ENCODE results near the gene C1QTNF5.

The C1QTNF5 gene

DNA sequence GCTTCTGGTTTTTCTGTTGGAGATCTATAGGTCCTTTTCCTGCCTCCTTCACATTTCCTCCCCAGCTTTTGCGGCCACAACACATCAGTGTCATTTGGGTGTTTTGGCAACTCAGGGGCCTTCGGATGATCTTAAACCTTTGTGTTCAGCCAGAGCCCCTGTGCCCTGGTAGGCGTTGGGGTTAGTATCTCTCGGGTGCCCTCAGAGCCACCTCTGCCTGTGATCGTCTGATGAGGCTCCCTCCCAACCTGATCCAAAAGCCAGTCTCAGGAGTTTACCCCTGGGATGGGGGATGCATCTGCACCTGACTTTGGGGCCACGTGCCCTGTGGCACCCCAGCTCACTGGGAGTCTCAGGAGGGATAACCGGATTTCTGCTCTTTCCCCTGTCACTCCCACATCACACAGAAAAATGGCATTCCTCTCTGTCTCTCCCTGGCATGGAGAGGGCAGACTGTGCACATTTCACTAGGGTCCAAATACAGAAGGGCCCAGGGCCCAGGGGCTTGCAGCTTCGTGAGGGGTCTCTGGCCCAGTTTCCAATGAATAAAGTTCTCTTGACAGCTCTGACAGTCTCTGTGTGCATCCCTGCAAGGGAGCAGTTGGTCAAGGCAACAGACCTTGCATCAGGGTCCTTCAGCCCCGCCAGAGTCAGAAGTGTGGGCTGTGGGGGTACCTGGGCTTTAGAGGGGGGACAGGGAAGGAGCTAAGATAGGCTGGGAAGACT is 3.8 kb downstream of the C1QTNF5 start:
- DNase-seq = no peak

DNA sequence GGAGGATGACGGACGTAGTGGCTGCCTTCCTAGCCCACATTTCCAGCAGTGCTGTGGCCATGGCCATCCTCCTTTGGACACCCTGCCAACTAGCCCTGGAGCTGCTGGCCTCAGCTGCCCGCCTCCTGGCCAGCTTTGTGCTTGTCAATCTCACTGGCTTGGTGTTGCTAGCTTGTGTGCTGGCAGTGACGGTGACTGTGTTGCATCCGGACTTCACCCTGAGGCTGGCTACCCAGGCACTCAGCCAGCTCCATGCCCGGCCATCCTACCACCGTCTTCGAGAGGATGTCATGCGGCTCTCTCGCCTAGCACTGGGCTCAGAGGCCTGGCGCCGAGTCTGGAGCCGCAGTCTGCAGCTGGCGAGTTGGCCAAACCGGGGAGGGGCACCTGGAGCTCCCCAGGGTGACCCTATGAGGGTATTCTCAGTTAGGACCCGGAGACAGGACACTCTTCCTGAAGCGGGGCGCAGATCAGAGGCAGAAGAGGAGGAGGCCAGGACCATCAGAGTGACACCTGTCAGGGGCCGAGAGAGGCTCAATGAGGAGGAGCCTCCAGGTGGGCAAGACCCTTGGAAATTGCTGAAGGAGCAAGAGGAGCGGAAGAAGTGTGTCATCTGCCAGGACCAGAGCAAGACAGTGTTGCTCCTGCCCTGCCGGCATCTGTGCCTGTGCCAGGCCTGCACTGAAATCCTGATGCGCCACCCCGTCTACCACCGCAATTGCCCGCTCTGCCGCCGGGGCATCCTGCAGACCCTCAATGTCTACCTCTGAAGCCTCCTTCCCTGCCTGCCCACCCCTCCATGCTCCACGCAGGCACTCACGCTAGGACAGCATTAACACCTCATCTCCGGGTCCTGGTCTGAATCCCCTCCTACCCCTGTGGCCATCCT is 4.8 kb downstream of the C1QTNF5 start:
- DNase-seq = no peak

DNA sequence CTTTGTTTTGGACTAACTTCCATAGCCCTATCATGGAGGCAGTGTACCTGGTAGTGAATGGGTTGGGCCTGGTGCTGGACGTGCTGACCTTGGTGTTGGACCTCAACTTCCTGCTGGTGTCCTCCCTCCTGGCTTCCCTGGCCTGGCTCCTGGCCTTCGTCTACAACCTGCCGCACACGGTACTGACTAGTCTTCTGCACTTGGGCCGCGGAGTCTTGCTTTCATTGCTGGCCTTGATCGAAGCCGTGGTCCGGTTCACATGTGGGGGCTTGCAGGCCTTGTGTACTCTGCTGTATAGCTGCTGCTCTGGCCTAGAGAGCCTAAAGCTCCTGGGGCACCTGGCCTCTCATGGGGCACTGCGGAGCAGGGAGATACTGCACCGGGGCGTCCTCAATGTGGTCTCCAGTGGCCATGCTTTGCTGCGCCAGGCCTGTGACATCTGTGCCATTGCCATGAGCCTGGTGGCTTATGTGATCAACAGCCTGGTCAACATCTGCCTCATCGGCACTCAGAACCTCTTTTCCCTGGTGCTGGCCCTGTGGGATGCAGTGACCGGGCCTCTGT is 5.5 kb downstream of the C1QTNF5 start:
- no peak for DNase-seq

DNA sequence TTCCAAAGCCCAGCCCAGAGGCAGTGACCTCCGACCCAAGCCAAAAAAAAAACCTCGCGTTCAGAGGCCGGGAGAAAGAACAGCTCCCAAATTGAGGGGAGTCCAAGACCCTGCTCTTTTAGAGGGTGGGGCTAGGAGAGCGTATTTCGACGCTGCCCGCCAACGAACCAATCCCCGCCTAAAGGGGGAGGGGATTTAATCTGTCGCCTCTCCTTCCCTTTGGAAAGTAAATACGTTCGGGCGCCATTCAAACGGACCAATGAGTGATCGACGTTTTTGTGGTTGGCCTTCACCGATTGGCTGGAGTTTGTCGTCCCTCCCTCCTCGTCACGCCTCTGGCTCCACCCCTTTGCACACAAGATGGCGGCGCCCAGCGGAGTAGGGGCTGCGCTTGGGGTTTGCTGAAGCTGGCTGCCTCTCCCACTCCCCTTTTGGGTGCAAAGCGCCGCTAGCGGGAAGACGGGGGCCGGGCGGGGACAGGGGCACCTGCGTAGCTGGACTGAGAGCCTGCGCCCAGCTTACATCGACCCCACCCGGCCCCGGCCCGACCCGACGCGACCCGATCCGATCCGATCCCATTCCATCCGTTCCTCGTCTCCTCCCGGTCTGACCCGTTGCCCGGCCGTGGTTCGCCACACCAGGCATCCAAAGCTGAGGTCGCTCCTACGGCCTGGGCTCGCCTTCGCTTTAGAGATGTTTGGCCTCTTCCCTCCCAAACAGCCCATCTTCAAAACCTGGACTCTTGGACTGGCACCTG is 6.3 kb downstream of the C1QTNF5 start, which contains the start of gene RNF26:
RNF26 (plus strand) TSS at position 354 of the 757 bp plus-strand sequence. CDS start 596 bp downstream, outside the sequence.
- peak; percentile 88 for DNase-seq

DNA sequence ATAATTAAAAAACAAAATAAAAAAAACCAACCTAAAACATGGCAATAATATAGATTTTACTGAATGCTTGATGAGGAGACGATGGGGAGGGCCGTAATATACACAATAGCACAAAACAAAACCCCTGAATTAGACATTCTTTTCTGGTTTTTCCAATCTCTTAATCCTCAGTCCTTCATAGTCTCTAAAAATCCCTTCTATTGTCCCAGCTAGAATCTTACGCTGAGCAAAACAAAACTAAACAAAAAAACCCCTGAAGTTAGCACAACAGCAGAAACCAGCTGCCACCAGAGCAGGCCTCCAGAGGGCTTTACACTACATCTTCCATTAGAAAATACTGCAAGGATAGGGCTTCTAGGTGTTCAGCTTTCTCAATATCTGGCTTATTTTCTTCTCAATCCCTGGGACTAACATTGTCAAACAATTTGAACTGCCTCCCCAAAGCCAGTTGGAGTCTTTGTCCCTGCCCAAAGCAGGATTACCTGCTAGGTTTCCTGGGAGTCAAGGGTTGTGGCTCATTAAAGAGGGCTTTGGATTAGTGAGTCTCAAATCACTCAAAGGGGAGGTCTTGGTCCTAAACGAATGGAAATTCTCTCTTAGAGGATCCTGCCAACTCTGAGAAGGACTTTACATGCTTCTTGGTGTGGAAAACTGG is 8.4 kb downstream of the C1QTNF5 start:
- no peak for DNase-seq

DNA sequence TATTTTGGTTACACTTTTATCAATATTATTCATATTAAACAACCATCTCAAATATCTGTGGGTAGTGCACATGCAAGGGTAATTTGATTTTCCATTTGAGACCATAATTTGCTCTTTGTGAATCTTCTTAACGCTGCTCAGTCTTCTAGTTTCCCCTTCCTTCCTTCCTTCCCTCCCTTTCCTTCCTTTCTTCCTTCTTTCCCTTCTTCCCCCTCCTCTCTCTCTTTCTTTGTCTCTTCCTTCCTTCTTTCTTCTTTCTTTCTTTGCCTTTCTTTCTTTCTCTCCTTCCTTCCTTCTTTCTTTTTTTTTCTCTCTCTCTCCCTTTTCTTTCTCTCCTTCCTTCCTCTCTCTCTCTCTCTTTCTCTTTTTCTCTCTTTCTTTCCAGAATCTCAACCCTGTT is 10.4 kb downstream of the C1QTNF5 start:
- no peak for DNase-seq

DNA sequence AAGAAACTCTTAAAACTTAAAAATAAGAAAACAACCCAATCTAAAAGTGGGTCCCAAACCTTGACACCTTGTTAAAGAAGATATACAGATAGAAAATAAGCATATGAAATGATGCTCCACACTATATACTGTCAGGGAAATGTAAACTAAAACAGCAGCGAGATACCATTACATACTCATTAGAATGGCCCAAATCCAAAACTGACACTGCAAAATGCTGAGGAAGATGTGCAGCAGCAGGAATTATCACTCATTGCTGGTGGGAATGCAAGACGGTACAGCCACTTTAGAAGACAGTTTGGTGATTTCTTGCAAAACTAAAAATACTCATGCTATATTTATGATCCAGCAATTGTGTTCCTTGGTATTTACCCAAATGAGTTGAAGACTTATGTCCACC is 11.4 kb downstream of the C1QTNF5 start:
- DNase-seq = no peak

DNA sequence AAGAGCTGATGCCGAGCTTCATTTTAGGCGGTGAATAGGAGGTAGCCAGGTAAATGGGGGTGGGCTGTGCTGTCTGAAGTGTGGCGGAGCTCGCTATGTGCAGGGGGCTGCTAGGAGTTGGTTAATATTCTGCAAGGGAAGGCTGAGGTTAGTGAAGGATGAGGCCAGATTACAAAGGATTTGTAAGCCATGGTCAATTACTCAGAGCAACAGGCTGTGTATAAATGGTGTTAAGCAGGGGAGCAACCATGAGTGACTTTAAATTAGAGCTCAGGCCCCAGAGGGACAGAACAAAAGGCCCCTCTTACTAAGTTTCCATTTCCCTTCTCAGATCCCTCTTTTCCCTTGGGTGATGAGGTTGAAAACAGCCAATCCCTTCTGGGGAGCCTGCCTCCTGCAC is 16.5 kb downstream of the C1QTNF5 start:
- no peak for DNase-seq

DNA sequence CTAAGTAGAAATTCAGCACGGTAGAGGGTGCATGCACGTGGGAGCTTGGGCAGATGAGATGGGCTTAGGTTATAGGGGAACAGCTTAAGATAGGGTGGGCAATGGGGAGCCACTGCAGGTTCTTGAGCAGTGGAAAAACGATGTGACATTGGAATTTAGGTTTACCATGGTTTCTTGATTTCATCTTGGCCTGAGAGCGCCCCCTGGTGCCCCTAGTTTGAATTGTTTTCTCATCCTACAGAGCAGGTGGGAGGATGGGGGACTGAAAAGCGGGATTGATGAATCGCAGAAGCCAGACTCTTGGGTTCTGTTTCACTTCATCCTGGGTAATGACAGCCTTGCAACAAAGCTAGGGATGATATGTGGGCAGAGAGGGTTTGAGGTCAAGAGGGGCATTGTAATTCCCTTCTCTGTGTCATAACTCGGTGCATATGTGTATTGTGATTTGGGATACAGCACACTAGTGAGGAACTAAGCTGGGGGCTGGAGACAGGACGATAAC is 17.1 kb downstream of the C1QTNF5 start:
- peak; percentile 45 for DNase-seq

DNA sequence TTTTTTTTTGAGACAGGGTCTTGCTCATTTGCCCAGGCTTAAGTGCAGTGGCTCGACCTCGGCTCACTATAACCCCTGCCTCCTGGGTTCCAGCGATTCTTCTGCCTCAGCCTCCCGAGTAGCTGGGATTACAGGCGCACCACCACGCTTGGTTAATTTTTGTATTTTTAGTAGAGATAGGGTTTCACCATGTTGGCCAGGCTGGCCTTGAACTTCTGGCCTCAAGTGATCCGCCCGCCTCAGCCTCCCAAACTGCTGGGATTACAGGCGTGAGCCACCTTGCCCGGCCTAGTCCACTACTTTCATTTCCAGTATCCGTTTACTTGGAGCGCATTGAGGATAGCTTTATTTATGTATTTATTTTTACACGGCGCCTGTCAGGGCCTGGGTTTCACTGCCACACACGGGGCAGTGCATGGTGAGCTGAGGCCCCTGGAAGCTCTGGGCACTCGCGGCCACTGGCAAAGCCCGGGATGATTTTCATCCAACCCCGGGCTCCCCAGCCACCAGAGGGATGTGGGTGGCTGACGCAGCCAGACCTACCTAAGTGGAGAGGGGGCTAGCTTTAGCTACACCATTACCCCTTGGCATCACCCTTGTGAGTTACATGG is 17.7 kb downstream of the C1QTNF5 start:
- DNase-seq = no peak

DNA sequence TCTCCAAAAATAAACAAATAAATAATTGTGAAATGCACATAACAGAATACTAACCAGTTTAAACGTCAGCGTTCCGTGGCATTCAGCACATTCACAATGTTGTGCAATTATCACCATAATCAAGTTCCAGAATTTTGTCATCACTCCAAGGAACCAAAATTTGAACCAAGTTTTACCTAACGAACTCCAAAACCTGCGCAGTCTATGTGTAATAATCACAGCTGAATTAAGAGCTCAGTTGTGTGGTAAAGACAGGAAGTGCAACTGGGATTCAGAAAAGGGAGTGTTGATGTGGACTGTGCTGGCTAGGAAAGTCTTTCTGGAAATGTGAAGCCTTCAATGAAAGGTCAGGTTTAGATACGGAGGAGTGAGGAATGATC is 18.3 kb downstream of the C1QTNF5 start:
- DNase-seq = no peak

DNA sequence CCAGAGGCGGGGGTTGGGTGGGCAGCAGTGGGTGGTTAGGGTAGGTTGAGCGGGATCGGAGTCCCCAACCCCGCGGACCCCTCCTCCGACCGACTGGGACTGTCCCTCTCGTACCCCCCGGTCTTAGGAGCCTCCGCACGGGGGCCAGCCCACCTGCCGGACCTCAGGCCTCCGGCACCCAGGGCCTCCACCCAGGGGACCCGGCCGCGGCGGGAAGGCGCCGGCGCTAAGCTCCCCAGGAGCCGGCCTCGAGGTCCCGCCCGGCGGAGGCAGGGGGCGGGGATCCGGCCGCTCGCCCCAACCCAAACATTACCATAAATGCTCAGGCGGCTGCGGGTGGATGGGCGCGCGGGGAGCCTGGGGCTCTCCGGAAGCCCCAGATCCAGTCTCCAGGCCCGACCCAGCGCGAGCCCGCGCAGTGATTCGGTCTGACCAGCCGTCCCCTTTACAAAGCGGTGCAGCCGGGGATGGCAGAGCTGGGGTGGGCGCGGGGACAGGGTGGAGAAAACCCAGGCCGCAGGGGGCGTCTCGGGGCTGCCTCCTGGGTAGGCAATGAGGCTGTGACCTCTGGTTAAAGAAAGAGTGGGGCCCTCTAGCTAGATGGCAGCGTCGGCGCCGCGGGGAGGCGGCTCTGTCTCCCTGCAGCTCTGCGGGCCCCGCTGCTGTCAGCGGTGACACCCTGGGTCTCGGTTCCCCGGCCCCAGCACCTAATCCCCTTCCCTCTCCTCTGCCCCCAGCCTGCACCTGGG is 19.7 kb downstream of the C1QTNF5 start:
- no peak for DNase-seq

DNA sequence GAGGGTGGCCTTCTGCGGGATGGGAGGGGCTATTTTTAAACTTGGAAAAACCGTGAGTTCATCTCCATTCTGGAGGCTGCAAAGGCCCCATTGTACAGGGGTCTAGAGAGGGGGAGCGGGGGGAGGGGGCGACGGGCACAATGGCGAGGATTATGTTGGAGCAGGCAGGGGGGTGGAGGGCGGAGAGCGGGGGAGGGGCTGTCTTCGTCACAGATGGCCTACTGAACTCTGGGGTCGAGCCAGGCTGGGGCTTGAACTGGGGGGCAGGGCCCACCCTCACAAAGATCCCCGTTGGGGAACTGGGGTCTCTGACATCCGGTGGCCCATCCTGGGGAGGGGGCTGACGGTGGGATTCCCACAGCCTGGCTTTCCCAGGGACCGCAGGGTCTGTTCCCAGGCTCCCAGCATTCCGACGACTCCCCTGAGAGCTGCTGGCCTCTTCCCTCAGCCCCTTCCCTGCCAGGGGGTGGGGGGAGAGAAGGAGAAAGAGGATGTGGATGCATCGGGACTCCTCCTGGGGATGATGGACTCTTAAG is 20.4 kb downstream of the C1QTNF5 start:
- no peak for DNase-seq

DNA sequence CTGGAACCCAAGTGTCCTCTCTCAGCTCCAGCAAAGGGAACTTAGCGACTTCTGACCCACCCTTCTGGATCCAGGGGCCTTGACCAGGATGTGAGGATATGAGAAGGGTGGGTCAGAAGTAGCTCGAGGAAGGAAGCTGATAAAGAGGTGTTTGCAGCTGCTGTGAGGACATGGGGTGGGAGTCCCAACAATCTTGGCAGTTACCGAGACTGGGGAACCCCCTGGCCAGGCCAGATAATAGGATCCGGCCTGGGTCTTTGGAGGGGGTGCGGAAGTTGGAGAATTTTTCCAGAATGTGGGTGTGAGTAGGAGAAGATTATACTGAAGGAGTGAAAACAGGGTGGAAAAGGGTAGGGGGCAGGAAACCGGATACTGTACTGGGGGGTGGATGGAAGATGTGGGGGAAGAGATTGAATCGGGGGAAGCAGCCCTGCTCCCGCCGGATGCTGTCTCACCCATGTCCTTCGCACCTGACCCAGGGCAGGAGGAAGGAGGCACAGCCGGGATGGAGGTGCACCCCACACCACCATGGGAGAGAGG is 20.9 kb downstream of the C1QTNF5 start:
- DNase-seq = no peak

DNA sequence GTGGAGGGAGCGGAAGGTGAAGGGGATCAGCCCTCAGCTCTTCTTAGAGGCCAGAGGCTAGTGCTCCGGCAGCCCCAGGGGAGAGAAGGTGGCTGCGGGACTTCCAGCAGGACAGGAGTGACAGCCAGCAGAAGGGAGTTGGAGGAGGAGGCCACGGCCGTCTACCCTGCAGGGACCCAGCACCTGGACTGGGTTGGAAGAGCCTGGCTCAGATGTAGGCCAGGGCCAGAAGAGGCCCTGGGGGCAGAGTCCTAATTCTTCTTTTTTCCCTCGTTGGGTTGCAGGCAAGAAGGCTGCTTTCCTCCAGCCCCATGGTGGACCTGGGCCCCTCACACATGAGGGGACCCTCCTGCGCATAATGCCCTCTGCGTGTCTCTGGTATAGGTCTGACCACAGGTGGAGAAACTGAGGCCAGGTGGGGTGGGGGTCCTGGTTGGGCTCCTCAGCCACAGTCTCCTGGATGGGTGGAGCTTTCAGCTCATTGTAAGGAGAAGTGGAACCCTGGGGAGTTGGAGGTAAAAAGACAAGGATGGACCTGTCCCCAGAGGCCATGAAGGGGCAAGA is 21.5 kb downstream of the C1QTNF5 start:
- no peak for DNase-seq

DNA sequence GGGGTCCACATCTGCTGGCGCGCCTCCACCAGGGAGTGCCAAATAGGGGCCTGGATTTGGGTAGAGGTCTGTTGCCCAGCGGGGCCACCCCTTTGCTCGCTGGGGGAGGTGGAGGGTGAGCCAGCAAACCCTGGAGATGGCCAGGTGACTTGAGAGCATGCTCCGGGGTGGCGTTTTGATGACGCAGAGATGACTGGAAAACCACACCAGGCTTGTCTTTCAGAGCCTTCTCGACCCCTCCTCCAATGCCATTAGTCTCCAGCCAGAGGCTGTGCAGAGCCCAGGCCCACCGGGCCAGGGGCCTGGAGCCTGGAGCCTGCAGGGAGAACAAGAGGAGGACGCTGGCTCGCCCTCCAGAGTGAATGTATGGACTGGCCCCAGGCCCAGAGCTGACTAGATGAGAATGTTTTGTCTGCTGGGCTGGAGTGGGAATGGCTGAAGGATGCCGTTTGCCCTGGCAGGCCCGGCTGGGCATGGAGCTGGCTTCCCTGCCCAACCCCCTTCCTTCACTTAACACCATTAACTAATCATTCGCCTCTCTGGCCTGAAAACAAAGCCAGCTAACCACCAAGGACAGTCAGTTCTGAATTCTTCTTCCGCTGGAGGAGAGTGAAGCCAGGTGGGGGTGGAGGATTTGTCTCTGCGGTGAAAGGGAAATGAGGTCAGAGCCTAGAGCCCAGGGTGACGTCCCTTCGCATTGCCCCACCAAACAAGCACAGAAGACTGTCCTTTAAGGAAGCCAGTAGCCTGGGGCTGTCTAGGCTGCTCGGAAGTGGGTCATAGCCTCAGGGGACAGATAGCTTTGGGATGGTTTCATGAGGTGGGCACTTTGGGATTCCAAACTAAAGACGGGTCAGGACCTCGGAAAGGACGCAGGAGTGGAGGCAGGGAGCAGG is 22.2 kb downstream of the C1QTNF5 start:
- no peak for DNase-seq

DNA sequence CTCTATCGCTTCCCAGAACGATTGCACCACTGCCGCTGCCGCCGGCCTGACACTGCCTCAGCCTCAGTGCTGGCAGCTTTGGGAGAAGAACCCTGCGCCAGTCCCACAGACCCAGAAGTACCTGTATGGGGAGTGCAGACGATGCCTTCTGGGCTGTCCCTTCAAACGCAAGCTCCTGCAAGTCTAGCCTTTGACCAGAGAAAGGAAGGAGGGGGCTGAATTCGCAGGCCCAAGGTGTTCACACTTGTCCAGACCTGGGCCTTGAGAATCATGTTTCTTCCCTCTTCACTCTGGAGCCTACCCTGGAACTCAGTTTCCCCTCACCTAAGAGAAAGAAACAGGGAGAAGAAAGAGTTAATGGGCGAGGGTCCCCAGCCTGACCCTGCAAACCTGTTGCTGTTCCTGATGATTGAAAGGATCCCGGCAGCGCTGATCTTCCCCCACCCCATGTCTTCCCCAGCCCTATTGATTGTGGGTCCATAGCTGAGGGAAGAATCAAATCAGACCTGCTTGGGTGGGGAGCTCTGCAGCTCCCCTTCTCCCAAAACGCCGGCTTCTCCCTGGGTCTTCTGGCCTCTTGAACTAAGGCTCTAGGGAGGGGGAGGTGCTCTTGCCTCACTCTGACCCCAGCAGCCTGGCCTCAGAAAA is 23.0 kb downstream of the C1QTNF5 start:
- no peak for DNase-seq
